GM23338 (cell line): ENCODE results near the gene GPR146. TPM values are rescaled to one million over a fixed set of nuclear protein-coding genes. Genes with fewer than 3 reads are reported as not detected.

Experiments
- ATAC-seq: fragments of 200-7000 bp; cut with Tn5 transposase; 3 replicates; pipeline ENCODE4 v1.9.1; 2020
- DNase-seq: peaks from one replicate; pipeline ENCODE4 v3.0.0-alpha.2; 2015; ENCODE audit warnings: low spot score
- H2AFZ ChIP-seq: fragments of 200-600 bp; sonication (generic); 2 replicates; pipeline ENCODE4 v1.8.0; 2016; ENCODE audit warnings: antibody characterized with exemption, mild to moderate bottlenecking, moderate library complexity
- H3F3A ChIP-seq: fragments of 200-600 bp; sonication (generic); replicated peaks from 2 replicates; pipeline ENCODE4 v1.8.0; 2017; ENCODE audit warnings: antibody characterized with exemption, mixed run types, low read depth
- H3K27ac ChIP-seq: fragments of 200-600 bp; sonication (generic); 2 replicates; pipeline ENCODE4 v1.6.1; 2016; ENCODE audit warnings: low read depth
- H3K27me3 ChIP-seq: fragments of 200-600 bp; sonication (generic); 2 replicates; pipeline ENCODE4 v1.8.0; 2016; ENCODE audit warnings: mild to moderate bottlenecking, mixed run types, moderate library complexity; ENCODE audit not compliant: insufficient read depth
- H3K36me3 ChIP-seq: fragments of 200-600 bp; sonication (generic); 2 replicates; pipeline ENCODE4 v1.8.0; 2016; ENCODE audit warnings: mild to moderate bottlenecking; ENCODE audit not compliant: insufficient read depth
- H3K4me1 ChIP-seq: fragments of 200-600 bp; sonication (generic); 2 replicates; pipeline ENCODE4 v1.8.0; 2016; ENCODE audit warnings: mild to moderate bottlenecking, moderate library complexity; ENCODE audit not compliant: insufficient read depth
- H3K4me2 ChIP-seq: fragments of 200-600 bp; sonication (generic); 2 replicates; pipeline ENCODE4 v1.7.1; 2017; ENCODE audit warnings: mixed run types
- H3K4me3 ChIP-seq: fragments of 200-600 bp; sonication (generic); 2 replicates; pipeline ENCODE4 v1.6.1; 2016; ENCODE audit warnings: mixed run types
- H3K79me2 ChIP-seq: fragments of 200-600 bp; sonication (generic); replicated peaks from 2 replicates; pipeline ENCODE4 v1.8.0; 2017; ENCODE audit warnings: mild to moderate bottlenecking; ENCODE audit not compliant: insufficient read depth
- H3K9me2 ChIP-seq: fragments of 200-600 bp; sonication (generic); 2 replicates; pipeline ENCODE4 v1.8.0; 2017; ENCODE audit not compliant: insufficient read depth
- H4K20me1 ChIP-seq: fragments of 200-600 bp; sonication (generic); replicated peaks from 2 replicates; pipeline ENCODE4 v1.8.0; 2017; ENCODE audit warnings: mild to moderate bottlenecking; ENCODE audit not compliant: insufficient read depth
- H3K27ac Mint-ChIP-seq: 2 replicates; pipeline ENCODE4 v1.8.0; 2020; ENCODE audit warnings: inconsistent platforms, mild to moderate bottlenecking, moderate library complexity, mixed read lengths
- H3K27me3 Mint-ChIP-seq: 3 replicates; pipeline ENCODE4 v1.8.0; 2022; ENCODE audit warnings: low read depth, mild to moderate bottlenecking, moderate library complexity, mixed read lengths, inconsistent platforms; ENCODE audit not compliant: insufficient read depth, poor library complexity
- H3K36me3 Mint-ChIP-seq: 3 replicates; pipeline ENCODE4 v1.8.0; 2021; ENCODE audit warnings: low read depth, mild to moderate bottlenecking, inconsistent platforms, moderate library complexity, mixed read lengths
- H3K4me1 Mint-ChIP-seq: 3 replicates; pipeline ENCODE4 v1.8.0; 2020; ENCODE audit warnings: mild to moderate bottlenecking, inconsistent platforms, mixed read lengths
- H3K4me3 Mint-ChIP-seq: 3 replicates; pipeline ENCODE4 v1.8.0; 2021; ENCODE audit warnings: moderate library complexity, mild to moderate bottlenecking, inconsistent platforms, mixed read lengths
- H3K9me3 Mint-ChIP-seq: 3 replicates; pipeline ENCODE4 v1.8.0; 2020; ENCODE audit warnings: moderate library complexity, mild to moderate bottlenecking, inconsistent platforms, mixed read lengths
- REST ChIP-seq: IDR thresholded peaks from one replicate; pipeline ENCODE4 v1.6.1; 2018; ENCODE audit warnings: antibody characterized with exemption; ENCODE audit not compliant: unreplicated experiment
- ZNF462 ChIP-seq: fragments of 250-450 bp; sonication (Bioruptor Pico); IDR thresholded peaks from 2 replicates; pipeline ENCODE4 v1.5.0; 2020; ENCODE audit warnings: mild to moderate bottlenecking, moderate library complexity
- polyA plus RNA-seq: library from polyadenylated mRNA; unstranded; fragments of >200 nt; fragmentation: Nextera tagmentation; extraction: Ambion mirVana; gene quantifications from 2 replicates; pipeline ENCODE4 v1.2.1, GENCODE V29; 2016
- total RNA-seq: library from RNA; depleted of rRNA; stranded (reverse); fragments of >200 nt; shearing (Covaris generic); gene quantifications from 2 replicates; pipeline ENCODE4 v1.2.3, GENCODE V29; 2014
- TF ChIP-seq, protein P1 (sequence below), 2 experiments: fragments of 200-600 bp in 1 of 2; sonication (generic) in 1 of 2; conservative IDR thresholded peaks; 2 replicates each; pipeline versions ENCODE4 v1.5.1 to v1.6.1; 2016 to 2017; ENCODE audit warnings: antibody characterized with exemption in 2 of 2, low read depth in 2 of 2, mild to moderate bottlenecking in 2 of 2, moderate library complexity in 1 of 2
- TF ChIP-seq, protein P2 (sequence below): IDR thresholded peaks from 2 replicates; pipeline ENCODE4 v1.6.1; 2016; ENCODE audit warnings: antibody characterized with exemption

Gene GPR146
- total and polyA plus RNA-seq, 2 experiments from 2014 or later: 0.28 to 0.37 TPM

- TF ChIP-seq, protein P1, sequence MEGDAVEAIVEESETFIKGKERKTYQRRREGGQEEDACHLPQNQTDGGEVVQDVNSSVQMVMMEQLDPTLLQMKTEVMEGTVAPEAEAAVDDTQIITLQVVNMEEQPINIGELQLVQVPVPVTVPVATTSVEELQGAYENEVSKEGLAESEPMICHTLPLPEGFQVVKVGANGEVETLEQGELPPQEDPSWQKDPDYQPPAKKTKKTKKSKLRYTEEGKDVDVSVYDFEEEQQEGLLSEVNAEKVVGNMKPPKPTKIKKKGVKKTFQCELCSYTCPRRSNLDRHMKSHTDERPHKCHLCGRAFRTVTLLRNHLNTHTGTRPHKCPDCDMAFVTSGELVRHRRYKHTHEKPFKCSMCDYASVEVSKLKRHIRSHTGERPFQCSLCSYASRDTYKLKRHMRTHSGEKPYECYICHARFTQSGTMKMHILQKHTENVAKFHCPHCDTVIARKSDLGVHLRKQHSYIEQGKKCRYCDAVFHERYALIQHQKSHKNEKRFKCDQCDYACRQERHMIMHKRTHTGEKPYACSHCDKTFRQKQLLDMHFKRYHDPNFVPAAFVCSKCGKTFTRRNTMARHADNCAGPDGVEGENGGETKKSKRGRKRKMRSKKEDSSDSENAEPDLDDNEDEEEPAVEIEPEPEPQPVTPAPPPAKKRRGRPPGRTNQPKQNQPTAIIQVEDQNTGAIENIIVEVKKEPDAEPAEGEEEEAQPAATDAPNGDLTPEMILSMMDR (conservative IDR thresholded peaks at IDR 0.05; ENCODE audit: low read depth in 2 of 2): no peak
- no peak for TF ChIP-seq ZNF462
Observed at GRCh38 chr7:1096156-1097119, 52.1 kb downstream of the GPR146 start (continued).

GRCh38 chr7:1097120-1097504 lies 52.8 kb downstream of the GPR146 start:
- Mint-ChIP-seq H3K27me3 (peaks cover 3% of the 10 kb centered on the region), H3K27ac (no peak overlapping the region), H3K4me3 (no peak overlapping the region), H3K9me3 (peaks cover 3% of the 10 kb centered on the region; the same call in 1 of the 3 replicates), H3K4me1 (no peaks in the 10 kb centered on the region), H3K36me3 (peaks cover 24% of the 10 kb centered on the region)
- no peak overlapping the region for H2AFZ ChIP-seq
- H3K27me3 ChIP-seq: no peaks in the 10 kb centered on the region
- no peaks in the 10 kb centered on the region for H3K36me3 ChIP-seq
- no peak overlapping the region for H3K4me3 ChIP-seq
- DNase-seq: no peak
- no peaks in the 10 kb centered on the region for H3K9me2 ChIP-seq
- no peak overlapping the region for H3K4me2 ChIP-seq
- H3K79me2 ChIP-seq: peaks cover 26% of the 10 kb centered on the region
- H3K27ac ChIP-seq: no peak overlapping the region
- no peaks in the 10 kb centered on the region for H3K4me1 ChIP-seq
- no peaks in the 10 kb centered on the region for H3F3A ChIP-seq
- ATAC-seq: no peak
- H4K20me1 ChIP-seq: no peaks in the 10 kb centered on the region
- TF ChIP-seq, protein P2, sequence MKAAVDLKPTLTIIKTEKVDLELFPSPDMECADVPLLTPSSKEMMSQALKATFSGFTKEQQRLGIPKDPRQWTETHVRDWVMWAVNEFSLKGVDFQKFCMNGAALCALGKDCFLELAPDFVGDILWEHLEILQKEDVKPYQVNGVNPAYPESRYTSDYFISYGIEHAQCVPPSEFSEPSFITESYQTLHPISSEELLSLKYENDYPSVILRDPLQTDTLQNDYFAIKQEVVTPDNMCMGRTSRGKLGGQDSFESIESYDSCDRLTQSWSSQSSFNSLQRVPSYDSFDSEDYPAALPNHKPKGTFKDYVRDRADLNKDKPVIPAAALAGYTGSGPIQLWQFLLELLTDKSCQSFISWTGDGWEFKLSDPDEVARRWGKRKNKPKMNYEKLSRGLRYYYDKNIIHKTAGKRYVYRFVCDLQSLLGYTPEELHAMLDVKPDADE: no peak
- TF ChIP-seq REST: no peak
